Mesothelial cell of epicardium (in vitro differentiated cells): ENCODE measurements around the gene IMP3. TPM values are rescaled to one million over a fixed set of nuclear protein-coding genes. Genes with fewer than 3 reads are reported as not detected.

ENCODE experiments used
- DNase-seq, 2 experiments: peaks; one replicate each; pipeline ENCODE4 v3.0.0; 2021; ENCODE audit warnings: low spot score in 2 of 2; ENCODE audit not compliant: unreplicated experiment in 2 of 2
- H3K27ac Mint-ChIP-seq: 2 replicates; pipeline ENCODE4 v1.8.0; 2021; ENCODE audit warnings: mixed read lengths
- H3K27me3 Mint-ChIP-seq: 2 replicates; pipeline ENCODE4 v1.8.0; 2021; ENCODE audit warnings: low read depth, mixed read lengths
- H3K36me3 Mint-ChIP-seq: 2 replicates; pipeline ENCODE4 v1.8.0; 2021; ENCODE audit warnings: mixed read lengths
- H3K4me1 Mint-ChIP-seq: 2 replicates; pipeline ENCODE4 v1.8.0; 2021; ENCODE audit warnings: mixed read lengths
- H3K4me3 Mint-ChIP-seq: 2 replicates; pipeline ENCODE4 v1.8.0; 2021; ENCODE audit warnings: mild to moderate bottlenecking, moderate library complexity, mixed read lengths
- H3K9me3 Mint-ChIP-seq: 2 replicates; pipeline ENCODE4 v1.8.0; 2021; ENCODE audit warnings: mixed read lengths
- total RNA-seq: library from RNA; stranded (reverse); gene quantifications from 3 replicates; pipeline ENCODE4 v1.2.1, GENCODE V29; 2021
- TF ChIP-seq, protein P1 (sequence below): fragments of 200-600 bp; sonication (generic); IDR thresholded peaks from one replicate; pipeline ENCODE4 v1.5.0; 2021; ENCODE audit warnings: antibody characterized with exemption; ENCODE audit not compliant: unreplicated experiment

IMP3 gene
- total RNA-seq, 1 donor from 2014 or later: 38.6 TPM

DNA sequence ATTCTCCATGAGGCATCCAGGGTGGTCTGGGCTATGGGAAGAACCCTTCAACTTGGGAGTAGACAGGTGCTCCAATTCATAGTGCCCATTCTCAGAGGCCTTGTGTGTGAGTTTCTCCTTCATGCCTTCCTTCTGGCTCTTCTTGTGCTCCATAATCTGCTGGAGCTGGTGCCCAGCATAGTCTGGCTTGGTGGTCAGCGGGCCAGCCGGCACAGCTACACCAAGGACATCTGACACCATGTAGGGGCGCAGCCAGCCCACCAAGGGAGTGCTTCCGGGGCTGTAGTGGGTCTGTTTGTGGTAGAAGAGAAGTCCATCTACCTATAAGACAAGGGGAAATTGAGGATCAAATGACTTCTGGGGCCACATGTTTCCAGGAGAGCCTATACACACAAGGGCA lies 41.7 kb downstream of the IMP3 start:
- no peaks in the 10 kb centered on the region for H3K4me1 Mint-ChIP-seq
- peaks cover 26% of the 10 kb centered on the region for H3K36me3 Mint-ChIP-seq
- no peaks in the 10 kb centered on the region for H3K9me3 Mint-ChIP-seq

DNA sequence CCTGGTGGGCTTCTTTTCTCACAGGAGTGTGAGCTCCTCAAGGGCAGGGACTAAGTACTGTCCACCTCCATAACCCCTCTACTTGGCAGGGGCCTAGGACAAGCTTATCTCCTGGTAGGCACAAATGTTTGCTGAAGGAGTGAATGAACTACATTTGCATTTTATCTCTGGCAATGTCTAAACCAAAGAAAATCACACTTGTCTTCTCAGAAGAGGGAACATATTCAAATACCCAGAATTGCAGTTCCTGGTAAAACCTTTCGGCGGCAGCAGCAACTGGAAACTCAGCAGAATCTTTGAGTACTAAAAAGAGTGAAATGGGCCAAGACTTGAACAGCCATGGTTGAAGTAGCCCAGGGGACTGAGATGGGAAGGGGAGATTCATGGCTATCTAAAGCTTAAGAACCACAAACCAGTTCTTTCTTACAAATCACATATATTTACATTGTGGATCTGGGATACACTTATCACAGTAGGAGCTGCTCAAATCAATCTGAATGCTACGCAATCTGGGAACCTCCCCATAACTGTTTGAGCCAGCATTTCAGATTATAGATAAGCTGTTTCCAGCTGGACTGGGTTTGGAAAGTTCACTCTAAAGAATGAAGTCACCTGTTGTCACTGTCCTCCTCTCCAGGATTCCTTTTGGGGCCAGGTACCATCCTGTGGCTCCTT lies 42.2 kb downstream of the IMP3 start:
- DNase-seq: no peak
- H3K36me3 Mint-ChIP-seq: peaks cover 26% of the 10 kb centered on the region

More for the DNA sequence above, 41.7 kb downstream of the IMP3 start:
- Mint-ChIP-seq H3K27me3 (no peaks in the 10 kb centered on the region), H3K4me3 (no peak overlapping the region), H3K27ac (no peak overlapping the region)
- TF ChIP-seq, protein P1, sequence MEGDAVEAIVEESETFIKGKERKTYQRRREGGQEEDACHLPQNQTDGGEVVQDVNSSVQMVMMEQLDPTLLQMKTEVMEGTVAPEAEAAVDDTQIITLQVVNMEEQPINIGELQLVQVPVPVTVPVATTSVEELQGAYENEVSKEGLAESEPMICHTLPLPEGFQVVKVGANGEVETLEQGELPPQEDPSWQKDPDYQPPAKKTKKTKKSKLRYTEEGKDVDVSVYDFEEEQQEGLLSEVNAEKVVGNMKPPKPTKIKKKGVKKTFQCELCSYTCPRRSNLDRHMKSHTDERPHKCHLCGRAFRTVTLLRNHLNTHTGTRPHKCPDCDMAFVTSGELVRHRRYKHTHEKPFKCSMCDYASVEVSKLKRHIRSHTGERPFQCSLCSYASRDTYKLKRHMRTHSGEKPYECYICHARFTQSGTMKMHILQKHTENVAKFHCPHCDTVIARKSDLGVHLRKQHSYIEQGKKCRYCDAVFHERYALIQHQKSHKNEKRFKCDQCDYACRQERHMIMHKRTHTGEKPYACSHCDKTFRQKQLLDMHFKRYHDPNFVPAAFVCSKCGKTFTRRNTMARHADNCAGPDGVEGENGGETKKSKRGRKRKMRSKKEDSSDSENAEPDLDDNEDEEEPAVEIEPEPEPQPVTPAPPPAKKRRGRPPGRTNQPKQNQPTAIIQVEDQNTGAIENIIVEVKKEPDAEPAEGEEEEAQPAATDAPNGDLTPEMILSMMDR: no peak
- no peak for DNase-seq

DNA sequence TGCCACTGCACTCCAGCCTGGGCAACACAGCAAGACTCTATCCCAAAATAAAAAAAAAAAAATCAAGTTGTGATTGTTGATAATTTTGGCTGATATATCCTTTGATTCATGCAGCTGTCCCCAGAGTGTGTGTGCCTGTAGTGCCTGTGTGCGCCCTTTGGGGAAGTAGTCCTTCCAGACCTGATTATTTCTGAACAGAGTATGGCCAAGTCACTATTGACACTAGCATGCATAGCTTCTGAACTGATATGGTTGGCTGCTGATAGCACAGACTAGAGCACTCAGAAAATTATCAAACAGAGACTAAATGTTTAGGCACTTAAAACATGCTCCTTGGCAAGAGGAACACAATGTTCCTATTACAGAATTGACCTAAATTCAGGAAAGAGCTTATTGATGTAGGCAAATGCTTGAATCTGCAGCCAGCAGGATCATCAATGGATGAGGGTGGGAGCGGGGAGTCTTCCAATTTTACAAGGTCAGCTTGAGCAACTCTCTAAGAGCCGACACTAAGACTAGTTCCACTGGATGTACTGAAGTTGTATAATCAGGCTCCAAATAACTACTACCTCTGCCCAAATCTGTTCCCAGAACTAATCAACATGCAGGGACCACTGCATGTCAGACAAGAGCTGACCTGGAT lies 43.2 kb downstream of the IMP3 start:
- Mint-ChIP-seq H3K27ac (no peak overlapping the region), H3K4me1 (no peaks in the 10 kb centered on the region), H3K27me3 (no peaks in the 10 kb centered on the region), H3K36me3 (peaks cover 28% of the 10 kb centered on the region), H3K9me3 (no peaks in the 10 kb centered on the region), H3K4me3 (no peak overlapping the region)
- no peak for DNase-seq
- TF ChIP-seq, protein P1: no peak

More for the DNA sequence above, 42.2 kb downstream of the IMP3 start:
- H3K9me3 Mint-ChIP-seq: no peaks in the 10 kb centered on the region
- TF ChIP-seq, protein P1: peak; percentile 33
- no peaks in the 10 kb centered on the region for H3K4me1 Mint-ChIP-seq
- no peak overlapping the region for H3K27ac Mint-ChIP-seq
- H3K4me3 Mint-ChIP-seq: no peak overlapping the region
- H3K27me3 Mint-ChIP-seq: no peaks in the 10 kb centered on the region

DNA sequence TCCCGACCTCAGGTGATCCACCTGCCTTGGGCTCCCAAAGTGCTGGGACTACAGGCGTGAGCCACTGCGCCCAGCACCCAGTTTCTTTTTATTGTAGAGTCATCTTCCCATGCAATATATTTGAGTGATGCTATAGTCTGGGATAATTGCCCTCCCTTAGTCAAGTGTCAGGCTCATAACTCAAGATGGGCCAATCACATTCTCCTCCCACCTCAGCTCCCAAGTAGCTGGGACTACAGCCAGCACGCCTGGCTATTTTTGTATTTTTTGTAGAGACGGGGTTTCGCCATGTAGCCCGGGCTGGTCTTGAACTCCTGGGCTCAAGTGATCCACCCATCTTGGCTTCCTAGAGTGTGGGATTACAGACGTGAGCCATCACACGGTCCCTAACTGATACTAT lies 45.7 kb downstream of the IMP3 start:
- Mint-ChIP-seq H3K27me3 (no peaks in the 10 kb centered on the region), H3K9me3 (no peaks in the 10 kb centered on the region), H3K4me3 (no peak overlapping the region), H3K36me3 (peaks cover 32% of the 10 kb centered on the region), H3K27ac (no peak overlapping the region), H3K4me1 (no peaks in the 10 kb centered on the region)
- DNase-seq: no peak
- TF ChIP-seq, protein P1: no peak

DNA sequence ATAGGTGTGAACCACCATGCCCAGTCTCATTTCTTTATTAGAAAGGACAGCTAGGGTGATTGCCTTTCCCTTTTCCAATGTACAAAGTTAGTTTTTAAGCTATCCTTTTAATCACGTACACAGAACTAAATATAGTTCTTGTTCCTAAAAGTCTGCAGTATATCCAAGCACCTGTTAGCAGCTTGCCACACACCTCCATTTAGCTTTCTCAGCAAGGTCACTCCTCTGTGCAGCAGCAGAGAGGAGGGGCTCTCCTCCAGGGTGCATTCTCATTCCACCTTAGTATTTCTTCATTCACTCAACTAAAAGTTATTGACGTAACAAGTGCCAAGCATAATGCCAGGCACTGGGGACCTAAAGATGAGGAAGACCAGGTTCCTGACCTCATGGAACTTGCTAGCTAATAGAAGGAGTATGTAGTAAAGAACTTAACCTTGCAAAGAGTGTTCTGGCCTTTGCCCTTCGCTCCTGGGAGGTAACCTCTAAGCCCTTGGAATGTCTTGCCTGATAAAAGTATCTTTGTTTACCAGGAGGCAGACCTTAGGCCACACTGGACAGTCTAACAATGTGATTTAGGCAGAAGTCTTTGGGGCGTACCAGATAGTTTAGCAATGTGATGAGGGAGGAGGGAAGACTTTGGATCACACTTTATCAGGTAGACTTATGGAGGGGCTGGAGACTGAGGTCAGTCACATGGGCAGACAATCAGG lies 48.2 kb downstream of the IMP3 start:
- Mint-ChIP-seq H3K27me3 (no peaks in the 10 kb centered on the region), H3K27ac (no peak overlapping the region), H3K4me3 (no peak overlapping the region), H3K36me3 (peaks cover 29% of the 10 kb centered on the region), H3K9me3 (no peaks in the 10 kb centered on the region), H3K4me1 (no peaks in the 10 kb centered on the region)
- TF ChIP-seq, protein P1: no peak
- no peak for DNase-seq
